Measurements from ENCODE around the gene LGI4. TPM values are rescaled to one million over a fixed set of nuclear protein-coding genes. Genes with fewer than 3 reads are reported as not detected.

Gene LGI4
- total and polyA plus RNA-seq, 2 donors (not counting 1 experiment from before 2014, with no cell fraction given): 0.17 to 0.19 TPM

DNA sequence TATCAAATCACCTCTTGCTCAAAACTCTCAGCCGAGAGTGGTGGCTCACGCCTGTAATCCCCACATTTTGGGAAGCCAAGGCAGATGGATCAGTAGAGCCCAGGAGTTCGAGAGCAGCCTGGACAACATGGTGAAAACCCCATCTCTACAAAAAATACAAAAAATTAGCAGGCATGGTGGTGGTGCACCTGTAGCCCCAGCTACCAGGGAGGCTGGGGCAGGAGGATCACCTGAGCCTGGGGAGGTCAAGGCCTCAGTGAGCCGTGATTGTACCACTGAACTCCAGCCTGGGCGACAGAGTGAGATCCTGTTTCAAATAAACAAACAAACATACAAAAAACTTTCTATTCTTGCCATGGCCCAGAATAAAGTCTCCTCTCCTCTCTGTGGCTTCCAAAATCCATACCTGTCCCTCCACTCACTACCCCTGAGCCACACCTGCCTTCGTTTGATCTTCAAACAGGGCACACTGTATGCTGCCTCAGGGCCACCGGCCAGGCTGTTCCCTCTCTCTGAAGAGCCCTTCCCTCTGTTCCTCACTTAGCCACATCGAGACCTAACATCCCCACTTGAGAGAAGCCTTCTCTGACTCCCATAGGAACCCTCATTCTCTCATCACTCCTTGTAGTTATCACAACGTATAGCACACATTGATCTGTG, 6.3 kb downstream of the LGI4 start:
- no peak overlapping the region for H3K4me3 ChIP-seq (replicated peaks in 1 of 4; ENCODE audit: control extremely low read depth in 1 of 4, insufficient read depth in 1 of 4, low read depth in 3 of 4, low read length in 4 of 4)
- peaks cover 13% of the 10 kb centered on the region for H3K27me3 ChIP-seq (ENCODE audit: control insufficient read depth, insufficient read depth, low read length)
- H4K20me1 ChIP-seq (ENCODE audit: control insufficient read depth, extremely low read depth, insufficient read depth, low read length): no peaks in the 10 kb centered on the region
- no peaks in the 10 kb centered on the region for H3K79me2 ChIP-seq (ENCODE audit: control insufficient read depth, insufficient read depth, low read length)
- H3K4me1 ChIP-seq (ENCODE audit: control insufficient read depth, extremely low read depth, insufficient read depth, low read length): peaks cover 8% of the 10 kb centered on the region
- H3K4me2 ChIP-seq (ENCODE audit: extremely low read depth, insufficient read depth, low read length): no peak overlapping the region
- no peak overlapping the region for H3K9ac ChIP-seq (ENCODE audit: insufficient read depth, low read length)
- H3K9me3 ChIP-seq (ENCODE audit: control insufficient read depth, insufficient read depth, low read depth, low read length): no peaks in the 10 kb centered on the region
- TF ChIP-seq EZH2 (IDR thresholded peaks at IDR 0.05; ENCODE audit: low read length, missing control alignments): no peak
- no peaks in the 10 kb centered on the region for H3K36me3 ChIP-seq (ENCODE audit: control insufficient read depth, insufficient read depth, low read length)
- DNase-seq (ENCODE audit: low read depth in 2 of 2): no peak
- no peak overlapping the region for H2AFZ ChIP-seq (ENCODE audit: low read length)
- H3K27ac ChIP-seq (ENCODE audit: insufficient read depth, low read length): no peak overlapping the region

DNA sequence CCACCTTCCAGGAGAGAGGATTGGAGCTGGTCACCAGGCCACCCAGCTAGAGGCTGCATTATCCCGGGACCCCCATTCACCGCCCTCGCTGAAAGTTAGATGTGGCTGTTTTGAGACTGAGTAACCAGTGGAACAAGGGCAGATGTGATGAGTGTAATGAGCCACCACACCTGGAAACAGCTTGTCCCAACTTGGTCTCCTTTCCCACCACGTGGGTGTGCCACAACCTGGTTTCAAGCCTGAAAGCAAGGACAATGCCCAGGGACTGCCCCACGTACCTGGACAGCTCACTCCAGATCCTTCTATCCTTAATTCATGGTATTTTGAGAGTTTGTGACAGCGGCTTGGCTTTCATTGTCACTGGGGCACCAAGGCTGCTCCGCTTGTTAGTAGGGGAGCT, 7.0 kb downstream of the LGI4 start:
- H3K36me3 ChIP-seq (ENCODE audit: control insufficient read depth, insufficient read depth, low read length): no peaks in the 10 kb centered on the region
- TF ChIP-seq, protein P1, sequence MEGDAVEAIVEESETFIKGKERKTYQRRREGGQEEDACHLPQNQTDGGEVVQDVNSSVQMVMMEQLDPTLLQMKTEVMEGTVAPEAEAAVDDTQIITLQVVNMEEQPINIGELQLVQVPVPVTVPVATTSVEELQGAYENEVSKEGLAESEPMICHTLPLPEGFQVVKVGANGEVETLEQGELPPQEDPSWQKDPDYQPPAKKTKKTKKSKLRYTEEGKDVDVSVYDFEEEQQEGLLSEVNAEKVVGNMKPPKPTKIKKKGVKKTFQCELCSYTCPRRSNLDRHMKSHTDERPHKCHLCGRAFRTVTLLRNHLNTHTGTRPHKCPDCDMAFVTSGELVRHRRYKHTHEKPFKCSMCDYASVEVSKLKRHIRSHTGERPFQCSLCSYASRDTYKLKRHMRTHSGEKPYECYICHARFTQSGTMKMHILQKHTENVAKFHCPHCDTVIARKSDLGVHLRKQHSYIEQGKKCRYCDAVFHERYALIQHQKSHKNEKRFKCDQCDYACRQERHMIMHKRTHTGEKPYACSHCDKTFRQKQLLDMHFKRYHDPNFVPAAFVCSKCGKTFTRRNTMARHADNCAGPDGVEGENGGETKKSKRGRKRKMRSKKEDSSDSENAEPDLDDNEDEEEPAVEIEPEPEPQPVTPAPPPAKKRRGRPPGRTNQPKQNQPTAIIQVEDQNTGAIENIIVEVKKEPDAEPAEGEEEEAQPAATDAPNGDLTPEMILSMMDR (conservative IDR thresholded peaks at IDR 0.05 in 1 of 2, IDR thresholded peaks at IDR 0.05 in 1 of 2; ENCODE audit: low read depth in 1 of 2, low read length in 2 of 2): no peak
- no peak for TF ChIP-seq EZH2 (IDR thresholded peaks at IDR 0.05; ENCODE audit: low read length, missing control alignments)
- H2AFZ ChIP-seq (ENCODE audit: low read length): no peak overlapping the region
- no peak overlapping the region for H3K4me3 ChIP-seq (replicated peaks in 1 of 4; ENCODE audit: control extremely low read depth in 1 of 4, insufficient read depth in 1 of 4, low read depth in 3 of 4, low read length in 4 of 4)
- H3K9me3 ChIP-seq (ENCODE audit: control insufficient read depth, insufficient read depth, low read depth, low read length): no peaks in the 10 kb centered on the region
- no peaks in the 10 kb centered on the region for H3K79me2 ChIP-seq (ENCODE audit: control insufficient read depth, insufficient read depth, low read length)
- peaks cover 13% of the 10 kb centered on the region for H3K4me1 ChIP-seq (ENCODE audit: control insufficient read depth, extremely low read depth, insufficient read depth, low read length)
- H3K4me2 ChIP-seq (ENCODE audit: extremely low read depth, insufficient read depth, low read length): no peak overlapping the region
- DNase-seq (ENCODE audit: low read depth in 2 of 2): no peak
- H3K9ac ChIP-seq (ENCODE audit: insufficient read depth, low read length): no peak overlapping the region
- peaks cover 10% of the 10 kb centered on the region for H3K27me3 ChIP-seq (ENCODE audit: control insufficient read depth, insufficient read depth, low read length)
- H3K27ac ChIP-seq (ENCODE audit: insufficient read depth, low read length): no peak overlapping the region
- H4K20me1 ChIP-seq (ENCODE audit: control insufficient read depth, extremely low read depth, insufficient read depth, low read length): no peaks in the 10 kb centered on the region

DNA sequence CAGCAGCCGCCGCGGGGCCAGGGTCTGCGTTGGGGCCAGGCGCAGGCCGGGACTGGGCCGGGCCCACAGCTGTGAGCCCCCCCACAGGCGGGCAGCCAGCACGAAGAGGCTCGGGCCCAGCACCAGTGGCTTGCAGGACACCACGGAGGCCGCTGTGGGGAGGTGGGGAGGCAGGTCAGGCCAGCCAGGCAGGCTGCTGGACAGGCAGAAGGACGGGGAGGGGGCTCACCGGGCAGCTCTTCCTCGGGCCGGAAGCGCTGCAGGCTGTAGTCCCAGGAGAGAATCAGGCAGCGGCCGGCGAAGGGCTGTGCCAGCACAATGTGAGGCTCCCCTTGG, 8.3 kb downstream of the LGI4 start:
- no peak for DNase-seq (ENCODE audit: low read depth in 2 of 2)
- Histone ChIP-seq H3K9me3 (ENCODE audit: control insufficient read depth, insufficient read depth, low read depth, low read length) (no peaks in the 10 kb centered on the region), H3K27me3 (ENCODE audit: control insufficient read depth, insufficient read depth, low read length) (peaks cover 10% of the 10 kb centered on the region), H3K4me3 (replicated peaks in 1 of 4; ENCODE audit: control extremely low read depth in 1 of 4, insufficient read depth in 1 of 4, low read depth in 3 of 4, low read length in 4 of 4) (no peak overlapping the region), H3K27ac (ENCODE audit: insufficient read depth, low read length) (no peak overlapping the region), H3K79me2 (ENCODE audit: control insufficient read depth, insufficient read depth, low read length) (no peaks in the 10 kb centered on the region), H3K4me2 (ENCODE audit: extremely low read depth, insufficient read depth, low read length) (no peak overlapping the region), H3K36me3 (ENCODE audit: control insufficient read depth, insufficient read depth, low read length) (no peaks in the 10 kb centered on the region), H3K9ac (ENCODE audit: insufficient read depth, low read length) (no peak overlapping the region), H2AFZ (ENCODE audit: low read length) (no peak overlapping the region), H4K20me1 (ENCODE audit: control insufficient read depth, extremely low read depth, insufficient read depth, low read length) (no peaks in the 10 kb centered on the region), H3K4me1 (ENCODE audit: control insufficient read depth, extremely low read depth, insufficient read depth, low read length) (peaks cover 13% of the 10 kb centered on the region)
- no peak for TF ChIP-seq EZH2 (IDR thresholded peaks at IDR 0.05; ENCODE audit: low read length, missing control alignments)
